ENCODE measurements around the gene ASB6. TPM values are rescaled to one million over a fixed set of nuclear protein-coding genes. Genes with fewer than 3 reads are reported as not detected.

The ASB6 gene, protein sequence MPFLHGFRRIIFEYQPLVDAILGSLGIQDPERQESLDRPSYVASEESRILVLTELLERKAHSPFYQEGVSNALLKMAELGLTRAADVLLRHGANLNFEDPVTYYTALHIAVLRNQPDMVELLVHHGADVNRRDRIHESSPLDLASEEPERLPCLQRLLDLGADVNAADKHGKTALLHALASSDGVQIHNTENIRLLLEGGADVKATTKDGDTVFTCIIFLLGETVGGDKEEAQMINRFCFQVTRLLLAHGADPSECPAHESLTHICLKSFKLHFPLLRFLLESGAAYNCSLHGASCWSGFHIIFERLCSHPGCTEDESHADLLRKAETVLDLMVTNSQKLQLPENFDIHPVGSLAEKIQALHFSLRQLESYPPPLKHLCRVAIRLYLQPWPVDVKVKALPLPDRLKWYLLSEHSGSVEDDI
- 18.7 to 26.2 TPM (median 24.0 TPM) in 5 replicates for total RNA-seq (2022; extraction: Qiagen RNA extraction; ENCODE audit: low read depth)

DNA sequence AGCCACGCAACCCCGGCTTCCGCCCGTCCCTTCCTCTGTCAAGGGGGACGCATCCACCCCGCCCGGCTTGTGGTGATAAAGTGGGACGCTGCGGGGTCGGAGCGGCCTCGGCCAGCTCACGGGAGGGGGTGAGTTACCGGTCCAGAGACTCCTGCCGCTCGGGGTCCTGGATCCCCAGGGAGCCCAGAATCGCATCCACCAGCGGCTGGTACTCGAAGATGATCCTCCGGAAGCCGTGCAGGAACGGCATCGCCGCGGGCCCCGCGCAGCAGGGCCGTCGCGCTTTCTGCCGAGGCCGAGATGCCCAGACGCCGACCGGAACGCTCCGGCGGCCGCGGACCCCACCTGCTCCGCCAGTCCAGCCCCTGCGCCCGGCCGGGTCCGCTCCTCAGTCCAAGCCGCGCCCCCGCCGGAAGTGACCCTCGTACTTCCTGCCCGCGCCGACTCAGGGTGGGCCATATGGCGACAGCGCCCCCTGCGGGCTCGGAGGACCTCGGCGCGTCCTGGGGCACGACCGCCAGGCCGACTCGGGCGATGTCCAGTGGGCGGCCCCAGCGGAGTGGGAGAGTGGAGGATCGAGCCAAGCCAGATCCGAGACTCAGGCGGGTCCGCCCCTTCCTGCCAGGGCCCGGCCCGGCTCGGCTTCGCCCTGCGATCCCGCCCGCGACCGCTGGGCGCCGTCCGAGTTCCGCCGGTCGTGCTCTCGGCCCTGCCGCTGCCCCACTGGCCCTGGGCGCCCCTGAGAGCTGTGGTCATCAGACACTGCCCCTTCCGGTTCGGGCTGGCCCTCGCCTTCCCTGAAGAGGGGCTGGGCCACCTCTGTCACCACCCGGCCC is at the start of gene ASB6:
Gene ASB6 (minus strand): TSS at position 402 of the 836 bp plus-strand sequence. CDS start 152 bp downstream, at position 250.

GRCh38 chr9:129665389-129665775 is 23.4 kb upstream of the ASB6 start, which contains the start of gene PRRX2:
PRRX2 (plus strand) TSS chr9:129665647; CDS start chr9:129665868, 221 bp downstream.

GRCh38 chr9:129626079-129626624 is 15.8 kb downstream of the ASB6 start, which contains the start of gene NTMT1:
NTMT1 (plus strand) TSS chr9:129626163; CDS start chr9:129632704, 6,541 bp downstream.

GRCh38 chr9:129620669-129621295 is 21.2 kb downstream of the ASB6 start, which contains the start of gene C9orf50:
C9orf50 (minus strand) TSS chr9:129621101; CDS start chr9:129620574, 527 bp downstream.

Other genes with a start within 250 kb of the ASB6 start
- 0.14 TPM in 1 of 5 replicates, not detected in the others for gene C9orf50, start 21.1 kb downstream of the ASB6 start, total RNA-seq (2022; extraction: Qiagen RNA extraction; ENCODE audit: low read depth)
- gene NTMT1, start 16.0 kb downstream of the ASB6 start, total RNA-seq (2022; extraction: Qiagen RNA extraction; ENCODE audit: low read depth) = 95.6 to 111 TPM (median 98.9 TPM) in 5 replicates
- gene PRRX2, start 23.5 kb upstream of the ASB6 start, total RNA-seq (2022; extraction: Qiagen RNA extraction; ENCODE audit: low read depth) = 3.1 to 8.8 TPM (median 7.9 TPM) in 5 replicates
- 108 to 136 TPM (median 113 TPM) in 5 replicates for gene PTGES, start 110.9 kb upstream of the ASB6 start, total RNA-seq (2022; extraction: Qiagen RNA extraction; ENCODE audit: low read depth)
- gene TOR1B, start 161.0 kb upstream of the ASB6 start, total RNA-seq (2022; extraction: Qiagen RNA extraction; ENCODE audit: low read depth) = 20.0 to 25.3 TPM (median 24.0 TPM) in 5 replicates
- 61.3 to 67.8 TPM (median 63.2 TPM) in 5 replicates for gene TOR1A, start 182.0 kb upstream of the ASB6 start, total RNA-seq (2022; extraction: Qiagen RNA extraction; ENCODE audit: low read depth)
- gene C9orf78, start 193.1 kb upstream of the ASB6 start, total RNA-seq (2022; extraction: Qiagen RNA extraction; ENCODE audit: low read depth) = 45.2 to 59.1 TPM (median 54.9 TPM) in 5 replicates
- 4.3 to 5.9 TPM (median 4.8 TPM) in 5 replicates for gene USP20, start 193.3 kb upstream of the ASB6 start, total RNA-seq (2022; extraction: Qiagen RNA extraction; ENCODE audit: low read depth)